IPS-15b (cell line): ENCODE measurements around the gene GRIN2A.

Experiments used
- H3K27me3 ChIP-seq: one replicate; pipeline ENCODE4 v1.6.1; 2013; ENCODE audit warnings: low read length; ENCODE audit not compliant: control insufficient read depth, insufficient read depth
- H3K36me3 ChIP-seq: one replicate; pipeline ENCODE4 v1.6.1; 2013; ENCODE audit warnings: low read length; ENCODE audit not compliant: control insufficient read depth, insufficient read depth
- H3K4me1 ChIP-seq: one replicate; pipeline ENCODE4 v1.6.1; 2013; ENCODE audit warnings: mild to moderate bottlenecking, low read length; ENCODE audit not compliant: control insufficient read depth, insufficient read depth
- H3K4me3 ChIP-seq: one replicate; pipeline ENCODE4 v1.5.1; 2013; ENCODE audit warnings: low read depth, low read length
- H3K9ac ChIP-seq: one replicate; pipeline ENCODE4 v1.6.1; 2013; ENCODE audit warnings: low read depth, mild to moderate bottlenecking, low read length
- H3K9me3 ChIP-seq: one replicate; pipeline ENCODE4 v1.6.1; 2013; ENCODE audit warnings: mild to moderate bottlenecking, low read length; ENCODE audit not compliant: control insufficient read depth, insufficient read depth

Gene GRIN2A

GRCh38 chr16:9798474-9798873 is 383.8 kb downstream of the GRIN2A start:
- Histone ChIP-seq H3K36me3 (no peaks in the 10 kb centered on the region), H3K4me3 (no peak overlapping the region), H3K4me1 (no peaks in the 10 kb centered on the region), H3K9ac (no peak overlapping the region), H3K9me3 (no peaks in the 10 kb centered on the region), H3K27me3 (no peaks in the 10 kb centered on the region)

- H3K4me1 ChIP-seq: no peaks in the 10 kb centered on the region
- no peaks in the 10 kb centered on the region for H3K27me3 ChIP-seq
- no peaks in the 10 kb centered on the region for H3K9me3 ChIP-seq
- H3K4me3 ChIP-seq: no peak overlapping the region
- no peak overlapping the region for H3K9ac ChIP-seq
- H3K36me3 ChIP-seq: no peaks in the 10 kb centered on the region
Measured at GRCh38 chr16:9797306-9797705, 384.9 kb downstream of the GRIN2A start.

GRCh38 chr16:9793623-9794022 is 388.6 kb downstream of the GRIN2A start:
- Histone ChIP-seq H3K4me3 (no peak overlapping the region), H3K27me3 (no peaks in the 10 kb centered on the region), H3K4me1 (no peaks in the 10 kb centered on the region), H3K9ac (no peak overlapping the region), H3K36me3 (no peaks in the 10 kb centered on the region), H3K9me3 (no peaks in the 10 kb centered on the region)

- no peak overlapping the region for H3K4me3 ChIP-seq
- H3K27me3 ChIP-seq: no peaks in the 10 kb centered on the region
- H3K36me3 ChIP-seq: no peaks in the 10 kb centered on the region
- no peak overlapping the region for H3K9ac ChIP-seq
- no peaks in the 10 kb centered on the region for H3K4me1 ChIP-seq
- no peaks in the 10 kb centered on the region for H3K9me3 ChIP-seq
Measured at GRCh38 chr16:9791556-9791955, 390.7 kb downstream of the GRIN2A start.

GRCh38 chr16:9790199-9790598 is 392.0 kb downstream of the GRIN2A start:
- no peaks in the 10 kb centered on the region for H3K4me1 ChIP-seq
- no peaks in the 10 kb centered on the region for H3K27me3 ChIP-seq
- no peak overlapping the region for H3K4me3 ChIP-seq
- no peaks in the 10 kb centered on the region for H3K36me3 ChIP-seq
- no peaks in the 10 kb centered on the region for H3K9me3 ChIP-seq
- H3K9ac ChIP-seq: no peak overlapping the region

- no peaks in the 10 kb centered on the region for H3K27me3 ChIP-seq
- no peaks in the 10 kb centered on the region for H3K36me3 ChIP-seq
- no peak overlapping the region for H3K9ac ChIP-seq
- H3K4me1 ChIP-seq: no peaks in the 10 kb centered on the region
- H3K4me3 ChIP-seq: no peak overlapping the region
- H3K9me3 ChIP-seq: no peaks in the 10 kb centered on the region
Measured at GRCh38 chr16:9787717-9788116, 394.5 kb downstream of the GRIN2A start.

- Histone ChIP-seq H3K9ac (no peak overlapping the region), H3K27me3 (no peaks in the 10 kb centered on the region), H3K9me3 (no peaks in the 10 kb centered on the region), H3K4me1 (peaks cover 3% of the 10 kb centered on the region), H3K4me3 (no peak overlapping the region), H3K36me3 (no peaks in the 10 kb centered on the region)
Measured at GRCh38 chr16:9780831-9781230, 401.4 kb downstream of the GRIN2A start.

- Histone ChIP-seq H3K4me3 (no peak overlapping the region), H3K36me3 (no peaks in the 10 kb centered on the region), H3K4me1 (peaks cover 3% of the 10 kb centered on the region), H3K9me3 (no peaks in the 10 kb centered on the region), H3K27me3 (no peaks in the 10 kb centered on the region), H3K9ac (no peak overlapping the region)
Measured at GRCh38 chr16:9778849-9779248, 403.4 kb downstream of the GRIN2A start.

- Histone ChIP-seq H3K4me3 (no peak overlapping the region), H3K36me3 (no peaks in the 10 kb centered on the region), H3K27me3 (no peaks in the 10 kb centered on the region), H3K9me3 (no peaks in the 10 kb centered on the region), H3K9ac (no peak overlapping the region), H3K4me1 (peaks cover 3% of the 10 kb centered on the region)
Measured at GRCh38 chr16:9775998-9776397, 406.2 kb downstream of the GRIN2A start.

- H3K9ac ChIP-seq: no peak overlapping the region
- no peaks in the 10 kb centered on the region for H3K36me3 ChIP-seq
- H3K4me3 ChIP-seq: no peak overlapping the region
- H3K9me3 ChIP-seq: no peaks in the 10 kb centered on the region
- H3K27me3 ChIP-seq: no peaks in the 10 kb centered on the region
- peaks cover 3% of the 10 kb centered on the region for H3K4me1 ChIP-seq
Measured at GRCh38 chr16:9773289-9773688, 408.9 kb downstream of the GRIN2A start.

- H3K9me3 ChIP-seq: no peaks in the 10 kb centered on the region
- H3K9ac ChIP-seq: no peak overlapping the region
- H3K4me1 ChIP-seq: peaks cover 3% of the 10 kb centered on the region
- H3K36me3 ChIP-seq: no peaks in the 10 kb centered on the region
- no peaks in the 10 kb centered on the region for H3K27me3 ChIP-seq
- H3K4me3 ChIP-seq: no peak overlapping the region
Measured at GRCh38 chr16:9772526-9773225, 409.6 kb downstream of the GRIN2A start.

- Histone ChIP-seq H3K27me3 (no peaks in the 10 kb centered on the region), H3K4me3 (no peak overlapping the region), H3K9ac (no peak overlapping the region), H3K36me3 (no peaks in the 10 kb centered on the region), H3K4me1 (peaks cover 7% of the 10 kb centered on the region), H3K9me3 (no peaks in the 10 kb centered on the region)
Measured at GRCh38 chr16:9766891-9767290, 415.3 kb downstream of the GRIN2A start.
